Liver (tissue), 3 donors: ENCODE data around the gene R3HDML.

Source experiments
- CTCF ChIP-seq: fragments of 150-350 bp; IDR thresholded peaks from 2 replicates; pipeline ENCODE4 v1.5.1; 2017; ENCODE audit warnings: improper control_type of control experiment, low read depth, low read length; ENCODE audit not compliant: missing input control
- JUND ChIP-seq, 2 donors: IDR thresholded peaks; 2 replicates each; pipeline ENCODE4 v1.6.1; 2016; ENCODE audit warnings: antibody characterized with exemption in 2 of 2
- MAX ChIP-seq: IDR thresholded peaks from 2 replicates; pipeline ENCODE4 v1.6.1; 2016; ENCODE audit warnings: antibody characterized with exemption
- RAD21 ChIP-seq, 2 donors: IDR thresholded peaks; 2 replicates each; pipeline ENCODE4 v1.6.1; 2016; ENCODE audit warnings: antibody characterized with exemption in 2 of 2, mild to moderate bottlenecking in 2 of 2
- REST ChIP-seq: IDR thresholded peaks from 2 replicates; pipeline ENCODE4 v1.6.1; 2016; ENCODE audit warnings: antibody characterized with exemption, mild to moderate bottlenecking
- RXRA ChIP-seq, 2 donors: IDR thresholded peaks; 2 replicates each; pipeline ENCODE4 v1.6.1; 2017 to 2018; ENCODE audit warnings: antibody characterized with exemption in 2 of 2, mild to moderate bottlenecking in 1 of 2
- TAF1 ChIP-seq: conservative IDR thresholded peaks from 2 replicates; pipeline ENCODE4 v1.6.1; 2016; ENCODE audit warnings: antibody characterized with exemption, mild to moderate bottlenecking
- YY1 ChIP-seq: IDR thresholded peaks from 2 replicates; pipeline ENCODE4 v1.6.1; 2016; ENCODE audit warnings: antibody characterized with exemption, mild to moderate bottlenecking
- ZBTB33 ChIP-seq: IDR thresholded peaks from 2 replicates; pipeline ENCODE4 v1.6.1; 2016; ENCODE audit warnings: antibody characterized with exemption
- TF ChIP-seq, protein P1 (sequence below): IDR thresholded peaks from 2 replicates; pipeline ENCODE4 v1.6.1; 2016; ENCODE audit warnings: antibody characterized with exemption
- donor health status: healthy.
- donor health status: healthy.

- no peak for TF ChIP-seq RAD21 (IDR thresholded peaks at IDR 0.05)
- TF ChIP-seq MAX = no peak
- no peak for TF ChIP-seq REST
- no peak for TF ChIP-seq CTCF
- TF ChIP-seq YY1 = no peak
- TF ChIP-seq, protein P1, sequence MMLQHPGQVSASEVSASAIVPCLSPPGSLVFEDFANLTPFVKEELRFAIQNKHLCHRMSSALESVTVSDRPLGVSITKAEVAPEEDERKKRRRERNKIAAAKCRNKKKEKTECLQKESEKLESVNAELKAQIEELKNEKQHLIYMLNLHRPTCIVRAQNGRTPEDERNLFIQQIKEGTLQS = no peak
- TF ChIP-seq JUND (IDR thresholded peaks at IDR 0.05) = no peak
- TF ChIP-seq ZBTB33 = no peak
- no peak for TF ChIP-seq RXRA (IDR thresholded peaks at IDR 0.05)
- no peak for TF ChIP-seq TAF1
Observed at GRCh38 chr20:44302736-44303135, 34.1 kb upstream of the R3HDML start.
